Progenitor cell of endocrine pancreas (in vitro differentiated cells): ENCODE results near the gene ANKLE2. TPM values are rescaled to one million over a fixed set of nuclear protein-coding genes. Genes with fewer than 3 reads are reported as not detected.
"Not testable (repeated sequence)": the region's sequence is repeated elsewhere in the genome, so short reads cannot be mapped to it uniquely, and the experiment has no call there.

Source experiments
- DNase-seq: peaks from one replicate; pipeline ENCODE4 v3.0.0; 2021; ENCODE audit warnings: low spot score; ENCODE audit not compliant: unreplicated experiment
- H3K27ac Mint-ChIP-seq: 2 replicates; pipeline ENCODE4 v1.8.0; 2021; ENCODE audit warnings: mild to moderate bottlenecking, moderate library complexity, mixed read lengths
- H3K27me3 Mint-ChIP-seq: 2 replicates; pipeline ENCODE4 v1.8.0; 2021; ENCODE audit warnings: mixed read lengths
- H3K36me3 Mint-ChIP-seq: 2 replicates; pipeline ENCODE4 v1.8.0; 2022; ENCODE audit warnings: mixed read lengths; ENCODE audit not compliant: insufficient read depth
- H3K4me1 Mint-ChIP-seq: 2 replicates; pipeline ENCODE4 v1.8.0; 2021; ENCODE audit warnings: low read depth, mixed read lengths
- H3K4me3 Mint-ChIP-seq: 2 replicates; pipeline ENCODE4 v1.8.0; 2021; ENCODE audit warnings: low read depth, mild to moderate bottlenecking, moderate library complexity, mixed read lengths
- H3K9me3 Mint-ChIP-seq: 2 replicates; pipeline ENCODE4 v1.8.0; 2021; ENCODE audit warnings: low read depth, mixed read lengths
- total RNA-seq: library from RNA; stranded (reverse); gene quantifications from 2 replicates; pipeline ENCODE4 v1.2.1, GENCODE V29; 2021
- TF ChIP-seq, protein P1 (sequence below): fragments of 200-600 bp; sonication (generic); IDR thresholded peaks from one replicate; pipeline ENCODE4 v1.5.0; 2021; ENCODE audit warnings: antibody characterized with exemption, mild to moderate bottlenecking; ENCODE audit not compliant: unreplicated experiment

ANKLE2 gene
- total RNA-seq, 1 donor from 2014 or later = 81.1 TPM

DNA sequence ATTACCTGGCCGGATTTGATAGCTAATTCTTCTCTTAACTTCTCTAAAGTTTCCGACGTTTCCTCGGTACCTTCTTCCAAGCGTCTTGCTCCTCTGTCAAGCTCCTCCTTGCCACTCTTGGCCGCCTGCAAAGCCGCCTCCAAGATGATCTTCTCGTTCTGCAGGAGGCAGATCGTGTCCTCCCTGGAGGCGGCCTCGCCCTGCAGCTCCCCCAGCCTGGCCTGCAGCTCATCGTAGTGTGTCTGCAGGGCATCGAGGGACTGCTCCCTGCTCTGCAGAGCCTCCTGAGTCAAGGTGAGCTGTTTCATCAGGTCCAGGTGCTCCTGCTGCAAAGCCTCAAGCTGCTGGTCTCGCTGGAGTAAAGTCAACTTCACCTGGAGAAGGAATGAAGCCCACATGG, 34.2 kb upstream of the ANKLE2 start:
- no peak for DNase-seq
- TF ChIP-seq, protein P1, sequence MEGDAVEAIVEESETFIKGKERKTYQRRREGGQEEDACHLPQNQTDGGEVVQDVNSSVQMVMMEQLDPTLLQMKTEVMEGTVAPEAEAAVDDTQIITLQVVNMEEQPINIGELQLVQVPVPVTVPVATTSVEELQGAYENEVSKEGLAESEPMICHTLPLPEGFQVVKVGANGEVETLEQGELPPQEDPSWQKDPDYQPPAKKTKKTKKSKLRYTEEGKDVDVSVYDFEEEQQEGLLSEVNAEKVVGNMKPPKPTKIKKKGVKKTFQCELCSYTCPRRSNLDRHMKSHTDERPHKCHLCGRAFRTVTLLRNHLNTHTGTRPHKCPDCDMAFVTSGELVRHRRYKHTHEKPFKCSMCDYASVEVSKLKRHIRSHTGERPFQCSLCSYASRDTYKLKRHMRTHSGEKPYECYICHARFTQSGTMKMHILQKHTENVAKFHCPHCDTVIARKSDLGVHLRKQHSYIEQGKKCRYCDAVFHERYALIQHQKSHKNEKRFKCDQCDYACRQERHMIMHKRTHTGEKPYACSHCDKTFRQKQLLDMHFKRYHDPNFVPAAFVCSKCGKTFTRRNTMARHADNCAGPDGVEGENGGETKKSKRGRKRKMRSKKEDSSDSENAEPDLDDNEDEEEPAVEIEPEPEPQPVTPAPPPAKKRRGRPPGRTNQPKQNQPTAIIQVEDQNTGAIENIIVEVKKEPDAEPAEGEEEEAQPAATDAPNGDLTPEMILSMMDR = no peak
- Mint-ChIP-seq H3K27ac (no peak overlapping the region), H3K36me3 (peaks cover 28% of the 10 kb centered on the region), H3K4me1 (no peaks in the 10 kb centered on the region), H3K9me3 (no peaks in the 10 kb centered on the region), H3K4me3 (no peak overlapping the region), H3K27me3 (no peaks in the 10 kb centered on the region)

DNA sequence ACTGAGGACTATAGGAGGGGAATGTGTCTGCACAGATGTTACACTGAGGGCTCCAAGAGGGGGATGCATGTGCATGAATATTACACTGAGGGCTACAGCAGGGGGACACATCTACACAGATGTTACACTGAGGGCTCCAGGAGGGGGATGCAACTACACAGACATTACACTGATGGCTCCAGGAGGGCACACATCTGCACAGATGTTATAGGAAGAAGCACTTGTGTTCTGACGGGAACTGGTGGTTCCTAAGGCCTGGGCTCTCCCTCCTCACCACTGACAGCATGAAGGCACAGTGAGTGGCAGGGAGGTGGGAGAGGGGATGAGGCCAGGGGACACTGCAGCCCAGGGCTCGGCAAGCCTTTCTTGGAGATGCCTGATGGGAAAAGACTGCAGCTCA, 30.3 kb upstream of the ANKLE2 start:
- H3K27me3 Mint-ChIP-seq, H3K27ac Mint-ChIP-seq, H3K9me3 Mint-ChIP-seq, DNase-seq, H3K4me3 Mint-ChIP-seq, H3K4me1 Mint-ChIP-seq: not testable (repeated sequence)
- peaks cover 36% of the 10 kb centered on the region for H3K36me3 Mint-ChIP-seq

DNA sequence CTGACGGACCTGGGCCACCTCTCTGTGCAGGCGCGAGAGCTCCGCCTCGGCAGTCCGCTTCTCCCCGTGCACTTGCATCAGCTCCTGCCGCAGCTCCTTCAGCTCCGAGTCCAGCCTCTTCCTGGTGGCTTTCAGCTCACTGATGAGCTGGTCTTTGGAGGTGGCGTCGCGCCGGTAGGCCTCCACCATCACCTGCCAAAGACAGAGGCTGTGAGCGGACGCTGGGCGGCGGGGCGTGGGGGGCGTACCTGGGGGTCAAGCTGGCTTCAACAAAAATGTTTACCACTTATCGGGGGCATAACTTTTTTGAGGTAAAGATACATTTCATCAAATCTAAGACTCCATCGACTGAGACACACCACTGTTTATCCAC, 27.5 kb upstream of the ANKLE2 start:
- H3K4me1 Mint-ChIP-seq = no peaks in the 10 kb centered on the region
- H3K4me3 Mint-ChIP-seq = no peak overlapping the region
- peaks cover 41% of the 10 kb centered on the region for H3K36me3 Mint-ChIP-seq
- no peak overlapping the region for H3K27ac Mint-ChIP-seq
- TF ChIP-seq, protein P1 = no peak
- no peaks in the 10 kb centered on the region for H3K9me3 Mint-ChIP-seq
- no peak for DNase-seq
- H3K27me3 Mint-ChIP-seq = no peaks in the 10 kb centered on the region

DNA sequence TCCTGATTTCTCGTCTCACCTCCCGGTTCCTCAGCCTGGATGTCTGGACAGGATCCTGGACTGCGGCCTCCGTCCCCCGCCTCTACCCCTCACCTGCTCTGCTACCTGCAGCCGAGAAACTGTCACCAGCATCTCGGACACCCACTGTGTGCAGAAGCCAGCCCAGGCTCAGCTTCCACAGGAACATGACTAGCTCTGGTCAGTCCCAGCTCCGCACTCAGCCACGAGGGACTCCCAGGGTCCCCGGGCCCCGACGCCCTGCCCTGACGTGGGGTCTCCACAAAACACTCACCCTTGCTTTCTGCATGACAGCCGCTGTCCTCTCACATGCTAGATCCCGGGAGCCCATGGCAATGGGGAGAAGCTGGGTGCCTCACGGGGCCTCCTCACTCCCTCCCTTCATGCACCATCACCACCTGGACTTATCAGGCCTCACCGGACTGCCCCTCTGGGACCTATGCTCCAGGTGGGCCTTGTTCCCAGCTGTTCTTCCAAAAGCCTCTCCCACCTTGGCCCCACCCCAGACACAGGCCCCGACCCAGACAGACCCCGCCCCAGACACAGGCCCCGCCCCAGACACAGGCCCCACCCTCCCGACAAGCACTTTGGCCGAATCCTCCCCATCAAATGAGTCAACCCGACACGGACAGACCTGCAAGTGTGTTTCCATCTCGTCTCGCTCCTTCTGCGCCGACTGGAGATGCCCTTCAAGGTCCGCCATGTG, 26.9 kb upstream of the ANKLE2 start:
- TF ChIP-seq, protein P1 = no peak
- no peak for DNase-seq
- no peaks in the 10 kb centered on the region for H3K27me3 Mint-ChIP-seq

DNA sequence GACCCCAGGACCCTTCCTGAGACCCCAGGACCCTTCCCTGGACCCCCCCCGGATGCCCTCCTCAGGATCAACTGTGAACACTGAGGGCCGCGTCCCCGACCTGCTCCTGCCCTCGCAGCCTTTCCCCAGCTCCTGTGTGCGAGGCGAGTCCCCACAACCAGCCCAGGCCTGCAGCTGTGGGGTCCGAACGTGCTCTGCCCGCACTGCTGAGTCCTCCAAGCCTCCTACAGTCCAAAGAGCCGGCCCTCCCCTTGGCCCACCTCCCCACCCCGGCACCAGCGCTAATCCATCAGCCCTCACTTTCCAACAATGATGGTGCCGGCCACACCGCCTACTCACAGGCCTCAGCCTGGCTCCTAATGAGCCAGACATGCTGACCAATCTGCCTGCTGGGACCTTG, 26.2 kb upstream of the ANKLE2 start:
- H3K4me3 Mint-ChIP-seq = no peak overlapping the region
- H3K27ac Mint-ChIP-seq = no peak overlapping the region
- TF ChIP-seq, protein P1 = no peak
- H3K9me3 Mint-ChIP-seq = no peaks in the 10 kb centered on the region
- peaks cover 40% of the 10 kb centered on the region for H3K36me3 Mint-ChIP-seq
- H3K4me1 Mint-ChIP-seq = no peaks in the 10 kb centered on the region
- H3K27me3 Mint-ChIP-seq = no peaks in the 10 kb centered on the region
- no peak for DNase-seq

More for the DNA sequence above, 26.9 kb upstream of the ANKLE2 start:
- Mint-ChIP-seq H3K4me1 (no peaks in the 10 kb centered on the region), H3K9me3 (no peaks in the 10 kb centered on the region), H3K27ac (no peak overlapping the region), H3K36me3 (peaks cover 40% of the 10 kb centered on the region), H3K4me3 (no peak overlapping the region)

DNA sequence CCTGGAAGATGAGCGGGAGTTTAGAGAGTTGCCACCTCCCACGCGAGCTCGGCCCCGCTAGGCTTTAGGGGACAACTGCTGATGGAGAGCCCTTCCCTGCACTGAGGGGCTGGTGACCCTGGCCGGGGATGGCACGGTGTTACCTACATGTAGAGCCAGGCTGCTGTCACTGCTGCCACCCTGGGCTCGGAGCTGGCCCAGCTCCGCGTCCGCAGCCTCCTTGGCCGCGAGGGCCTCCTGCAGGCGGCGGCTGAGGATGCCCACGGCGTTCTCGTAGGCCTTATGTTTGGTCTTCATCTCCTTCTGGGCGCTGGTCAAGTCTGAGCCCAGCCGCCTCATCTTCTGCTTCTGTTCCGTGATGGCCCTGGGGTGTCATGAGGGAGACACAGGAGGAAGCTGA, 24.6 kb upstream of the ANKLE2 start:
- Mint-ChIP-seq H3K4me1 (no peaks in the 10 kb centered on the region), H3K27me3 (no peaks in the 10 kb centered on the region), H3K36me3 (peaks cover 36% of the 10 kb centered on the region), H3K9me3 (no peaks in the 10 kb centered on the region), H3K27ac (no peak overlapping the region), H3K4me3 (no peak overlapping the region)
- no peak for DNase-seq
- TF ChIP-seq, protein P1 = no peak
